ENCODE data around the gene SYNPO.

DNA sequence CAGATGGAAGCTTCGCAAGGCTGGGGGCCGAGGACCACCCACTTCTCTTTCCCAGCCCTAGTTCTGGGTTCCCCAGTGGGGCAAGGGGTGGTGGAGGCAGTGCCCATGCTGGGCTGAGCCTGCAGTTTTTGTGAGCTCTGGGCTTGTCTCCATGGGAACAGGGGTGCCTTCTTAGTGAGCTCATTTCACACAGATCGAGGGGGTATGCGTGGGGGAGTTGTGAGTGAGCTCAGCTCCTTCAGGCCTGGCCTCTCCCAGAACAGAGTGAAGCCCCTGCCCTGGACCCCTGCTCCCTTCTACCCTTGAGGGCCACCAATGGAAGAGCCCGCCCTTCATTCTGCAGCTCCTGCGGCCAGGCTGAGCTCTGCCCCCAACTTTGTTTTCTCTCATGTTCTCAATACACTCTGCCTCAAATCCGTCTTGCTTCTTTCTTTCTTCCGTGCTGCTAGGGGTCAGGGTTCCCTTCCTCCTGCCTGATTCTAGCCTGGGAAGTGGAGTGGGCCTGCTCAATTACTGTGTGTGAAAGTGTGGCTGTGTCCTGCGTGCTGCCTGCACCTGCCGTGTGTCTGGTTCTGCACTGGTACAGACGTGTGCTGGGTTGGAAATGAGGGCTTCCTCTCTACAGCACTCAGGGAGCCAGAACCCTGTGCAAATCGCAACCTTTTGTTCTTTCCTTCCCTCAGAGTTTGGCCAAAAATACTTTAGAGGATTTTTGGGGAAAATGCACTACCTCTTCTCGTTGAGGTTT, 11.6 kb downstream of the SYNPO start:
- TF ChIP-seq, protein P1, sequence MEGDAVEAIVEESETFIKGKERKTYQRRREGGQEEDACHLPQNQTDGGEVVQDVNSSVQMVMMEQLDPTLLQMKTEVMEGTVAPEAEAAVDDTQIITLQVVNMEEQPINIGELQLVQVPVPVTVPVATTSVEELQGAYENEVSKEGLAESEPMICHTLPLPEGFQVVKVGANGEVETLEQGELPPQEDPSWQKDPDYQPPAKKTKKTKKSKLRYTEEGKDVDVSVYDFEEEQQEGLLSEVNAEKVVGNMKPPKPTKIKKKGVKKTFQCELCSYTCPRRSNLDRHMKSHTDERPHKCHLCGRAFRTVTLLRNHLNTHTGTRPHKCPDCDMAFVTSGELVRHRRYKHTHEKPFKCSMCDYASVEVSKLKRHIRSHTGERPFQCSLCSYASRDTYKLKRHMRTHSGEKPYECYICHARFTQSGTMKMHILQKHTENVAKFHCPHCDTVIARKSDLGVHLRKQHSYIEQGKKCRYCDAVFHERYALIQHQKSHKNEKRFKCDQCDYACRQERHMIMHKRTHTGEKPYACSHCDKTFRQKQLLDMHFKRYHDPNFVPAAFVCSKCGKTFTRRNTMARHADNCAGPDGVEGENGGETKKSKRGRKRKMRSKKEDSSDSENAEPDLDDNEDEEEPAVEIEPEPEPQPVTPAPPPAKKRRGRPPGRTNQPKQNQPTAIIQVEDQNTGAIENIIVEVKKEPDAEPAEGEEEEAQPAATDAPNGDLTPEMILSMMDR (IDR thresholded peaks at IDR 0.05; ENCODE audit: low read length) = no peak
- no peak for TF ChIP-seq EZH2 (IDR thresholded peaks at IDR 0.05; ENCODE audit: borderline replicate concordance, low read length)

All from OCI-LY1 (cell line).